MM.1S (cell line): ENCODE data around the gene CALM1.

Experiments
- DNase-seq: peaks from one replicate; pipeline ENCODE4 v3.0.0-alpha.2; 2015
- H2AFZ ChIP-seq: fragments of 300-600 bp; sonication (generic); 2 replicates; pipeline ENCODE4 v1.6.0; 2016; ENCODE audit warnings: antibody characterized with exemption, low read length
- H3F3A ChIP-seq: fragments of 300-600 bp; sonication (generic); 2 replicates; pipeline ENCODE4 v1.6.1; 2016; ENCODE audit warnings: mild to moderate bottlenecking, antibody characterized with exemption, low read length, moderate library complexity, mixed read lengths; ENCODE audit not compliant: insufficient read depth
- H3K27ac ChIP-seq: fragments of 300-600 bp; sonication (generic); 2 replicates; pipeline ENCODE4 v1.5.1; 2016; ENCODE audit warnings: mild to moderate bottlenecking, low read length
- H3K27me3 ChIP-seq: fragments of 300-600 bp; sonication (generic); replicated peaks from 2 replicates; pipeline ENCODE4 v1.6.0; 2016; ENCODE audit warnings: low read length; ENCODE audit not compliant: insufficient read depth
- H3K36me3 ChIP-seq: fragments of 300-600 bp; sonication (generic); replicated peaks from 2 replicates; pipeline ENCODE4 v1.6.1; 2016; ENCODE audit warnings: mild to moderate bottlenecking, low read length, mixed read lengths; ENCODE audit not compliant: insufficient read depth
- H3K4me1 ChIP-seq: fragments of 300-600 bp; sonication (generic); 2 replicates; pipeline ENCODE4 v1.6.1; 2016; ENCODE audit warnings: low read length, mixed read lengths
- H3K4me2 ChIP-seq: fragments of 300-600 bp; sonication (generic); 2 replicates; pipeline ENCODE4 v1.6.0; 2016; ENCODE audit warnings: low read depth, low read length
- H3K4me3 ChIP-seq: fragments of 300-600 bp; sonication (generic); 2 replicates; pipeline ENCODE4 v1.5.1; 2016; ENCODE audit warnings: low read length, mixed read lengths
- H3K79me2 ChIP-seq: fragments of 300-600 bp; sonication (generic); 2 replicates; pipeline ENCODE4 v1.6.1; 2016; ENCODE audit warnings: mixed run types, low read length, mixed read lengths
- H3K9ac ChIP-seq: fragments of 300-600 bp; sonication (generic); 2 replicates; pipeline ENCODE4 v1.6.1; 2016; ENCODE audit warnings: low read length, mixed read lengths
- H3K9me2 ChIP-seq: fragments of 300-600 bp; sonication (generic); replicated peaks from 2 replicates; pipeline ENCODE4 v1.6.1; 2016; ENCODE audit warnings: mild to moderate bottlenecking, low read length, mixed read lengths; ENCODE audit not compliant: insufficient read depth
- H3K9me3 ChIP-seq: fragments of 300-600 bp; sonication (generic); replicated peaks from 2 replicates; pipeline ENCODE4 v1.6.1; 2016; ENCODE audit warnings: mild to moderate bottlenecking, low read length, mixed read lengths; ENCODE audit not compliant: insufficient read depth
- H4K20me1 ChIP-seq: fragments of 300-600 bp; sonication (generic); 2 replicates; pipeline ENCODE4 v1.6.1; 2016; ENCODE audit warnings: mild to moderate bottlenecking, low read length, moderate library complexity, mixed read lengths; ENCODE audit not compliant: insufficient read depth
- CTCF ChIP-seq: fragments of 300-600 bp; sonication (generic); IDR thresholded peaks from 2 replicates; pipeline ENCODE4 v1.5.1; 2016; ENCODE audit warnings: antibody characterized with exemption, low read length, mixed read lengths
- EZH2 ChIP-seq: fragments of 300-600 bp; sonication (generic); optimal IDR thresholded peaks from 2 replicates; pipeline ENCODE3; 2017; ENCODE audit warnings: low read depth, mild to moderate bottlenecking, antibody characterized with exemption, low read length, mixed read lengths
- EZH2phosphoT487 ChIP-seq: fragments of 300-600 bp; sonication (generic); IDR thresholded peaks from 2 replicates; pipeline ENCODE4 v1.6.1; 2018; ENCODE audit warnings: antibody characterized with exemption, low read length

Gene CALM1

GRCh38 chr14:90384543-90384911 is 12.3 kb upstream of the CALM1 start:
- H3F3A ChIP-seq = 0 out of 2 replicates have a peak, but pooled peaks cover 11% of the 10 kb centered on the region
- peak overlapping the region; percentile 62; the same call in 1 of the 2 replicates for H3K4me3 ChIP-seq
- peak overlapping the region; percentile 86 for H3K4me2 ChIP-seq
- H3K79me2 ChIP-seq = no peaks in the 10 kb centered on the region
- no peaks in the 10 kb centered on the region for H4K20me1 ChIP-seq
- H3K9me3 ChIP-seq = no peaks in the 10 kb centered on the region
- peak overlapping the region; percentile 54 for H2AFZ ChIP-seq
- DNase-seq = peak; percentile 6
- peak overlapping the region; percentile 90; the same call in 1 of the 2 replicates for H3K27ac ChIP-seq
- H3K9ac ChIP-seq = peak overlapping the region; percentile 89; the same call in 1 of the 2 replicates
- H3K4me1 ChIP-seq = peaks cover 13% of the 10 kb centered on the region; the same call in 1 of the 2 replicates
- no peaks in the 10 kb centered on the region for H3K36me3 ChIP-seq
- no peaks in the 10 kb centered on the region for H3K9me2 ChIP-seq
- TF ChIP-seq EZH2 (no peak), EZH2phosphoT487 (no peak), CTCF (no peak)
- no peaks in the 10 kb centered on the region for H3K27me3 ChIP-seq

- no peaks in the 10 kb centered on the region for H3K79me2 ChIP-seq
- TF ChIP-seq EZH2phosphoT487 (no peak), CTCF (no peak), EZH2 (no peak)
- H3K9me2 ChIP-seq = no peaks in the 10 kb centered on the region
- no peaks in the 10 kb centered on the region for H3K36me3 ChIP-seq
- no peak for DNase-seq
- H3F3A ChIP-seq = 0 out of 2 replicates have a peak, but pooled peaks cover 11% of the 10 kb centered on the region
- no peak overlapping the region for H3K4me2 ChIP-seq
- no peak overlapping the region for H3K27ac ChIP-seq
- peaks cover 13% of the 10 kb centered on the region; the same call in 1 of the 2 replicates for H3K4me1 ChIP-seq
- no peaks in the 10 kb centered on the region for H3K9me3 ChIP-seq
- H3K4me3 ChIP-seq = no peak overlapping the region
- H3K27me3 ChIP-seq = no peaks in the 10 kb centered on the region
- H2AFZ ChIP-seq = no peak overlapping the region
- no peak overlapping the region for H3K9ac ChIP-seq
- H4K20me1 ChIP-seq = no peaks in the 10 kb centered on the region
Observed at GRCh38 chr14:90386321-90386720, 10.5 kb upstream of the CALM1 start.

GRCh38 chr14:90387206-90387760 is 9.5 kb upstream of the CALM1 start:
- 0 out of 2 replicates have a peak, but pooled peaks cover 11% of the 10 kb centered on the region for H3F3A ChIP-seq
- H2AFZ ChIP-seq = no peak overlapping the region
- no peaks in the 10 kb centered on the region for H3K79me2 ChIP-seq
- H3K9ac ChIP-seq = no peak overlapping the region
- no peaks in the 10 kb centered on the region for H3K27me3 ChIP-seq
- H3K4me2 ChIP-seq = no peak overlapping the region
- DNase-seq = no peak
- H3K36me3 ChIP-seq = no peaks in the 10 kb centered on the region
- peaks cover 13% of the 10 kb centered on the region; the same call in 1 of the 2 replicates for H3K4me1 ChIP-seq
- no peak overlapping the region for H3K27ac ChIP-seq
- no peak for TF ChIP-seq EZH2phosphoT487
- TF ChIP-seq EZH2 = no peak
- TF ChIP-seq CTCF = no peak
- H3K9me2 ChIP-seq = no peaks in the 10 kb centered on the region
- no peaks in the 10 kb centered on the region for H3K9me3 ChIP-seq
- H3K4me3 ChIP-seq = no peak overlapping the region
- H4K20me1 ChIP-seq = no peaks in the 10 kb centered on the region
